ENCODE results near the gene CST1. TPM values are rescaled to one million over a fixed set of nuclear protein-coding genes. Genes with fewer than 3 reads are reported as not detected.
"Not testable (repeated sequence)": the region's sequence is repeated elsewhere in the genome, so short reads cannot be mapped to it uniquely, and the experiment has no call there.

The CST1 gene
- total RNA-seq, 1 donor, result not detected

GRCh38 chr20:23721962-23722361, 28.8 kb downstream of the CST1 start:
- DNase-seq (ENCODE audit: insufficient read length, low spot score, missing footprints), result no peak
- no peak overlapping the region for H3K4me3 ChIP-seq (ENCODE audit: insufficient read depth, low read length)
- H3K9me3 ChIP-seq (ENCODE audit: low read depth, low read length), result no peaks in the 10 kb centered on the region
- no peaks in the 10 kb centered on the region for H3K79me2 ChIP-seq (ENCODE audit: insufficient read depth, low read length)
- H3K4me1 ChIP-seq (ENCODE audit: insufficient read depth, low read length), result no peaks in the 10 kb centered on the region
- H3K27me3 ChIP-seq (ENCODE audit: insufficient read depth, low read length), result peaks cover 3% of the 10 kb centered on the region
- no peak for TF ChIP-seq CTCF (IDR thresholded peaks at IDR 0.05; ENCODE audit: extremely low read depth, low read depth, low read length)
- H3K36me3 ChIP-seq (ENCODE audit: insufficient read depth, low read length), result no peaks in the 10 kb centered on the region
- H2AFZ ChIP-seq (ENCODE audit: low read length), result no peak overlapping the region
- H4K20me1 ChIP-seq (ENCODE audit: insufficient read depth, low read length), result no peaks in the 10 kb centered on the region
- no peak overlapping the region for H3K27ac ChIP-seq (ENCODE audit: low read depth, low read length)
- no peak overlapping the region for H3K4me2 ChIP-seq (ENCODE audit: insufficient read depth, low read length)

GRCh38 chr20:23719351-23719750, 31.4 kb downstream of the CST1 start:
- not testable (repeated sequence) for H2AFZ ChIP-seq (ENCODE audit: low read length); H3K79me2 ChIP-seq (ENCODE audit: insufficient read depth, low read length); H3K27ac ChIP-seq (ENCODE audit: low read depth, low read length); H3K27me3 ChIP-seq (ENCODE audit: insufficient read depth, low read length); H3K4me2 ChIP-seq (ENCODE audit: insufficient read depth, low read length); DNase-seq (ENCODE audit: insufficient read length, low spot score, missing footprints); H3K36me3 ChIP-seq (ENCODE audit: insufficient read depth, low read length); H4K20me1 ChIP-seq (ENCODE audit: insufficient read depth, low read length); H3K4me3 ChIP-seq (ENCODE audit: insufficient read depth, low read length); H3K4me1 ChIP-seq (ENCODE audit: insufficient read depth, low read length); H3K9me3 ChIP-seq (ENCODE audit: low read depth, low read length)

- H3K27ac ChIP-seq (ENCODE audit: low read depth, low read length); DNase-seq (ENCODE audit: insufficient read length, low spot score, missing footprints); H3K4me2 ChIP-seq (ENCODE audit: insufficient read depth, low read length); H3K9me3 ChIP-seq (ENCODE audit: low read depth, low read length); H3K27me3 ChIP-seq (ENCODE audit: insufficient read depth, low read length); H3K79me2 ChIP-seq (ENCODE audit: insufficient read depth, low read length); H4K20me1 ChIP-seq (ENCODE audit: insufficient read depth, low read length); H3K4me3 ChIP-seq (ENCODE audit: insufficient read depth, low read length); H3K36me3 ChIP-seq (ENCODE audit: insufficient read depth, low read length); H3K4me1 ChIP-seq (ENCODE audit: insufficient read depth, low read length); H2AFZ ChIP-seq (ENCODE audit: low read length): not testable (repeated sequence)
Observed at GRCh38 chr20:23711778-23712177, 39.0 kb downstream of the CST1 start.

- TF ChIP-seq CTCF (IDR thresholded peaks at IDR 0.05; ENCODE audit: extremely low read depth, low read depth, low read length), result no peak
- H2AFZ ChIP-seq (ENCODE audit: low read length), result no peak overlapping the region
Observed at GRCh38 chr20:23710771-23711170, 40.0 kb downstream of the CST1 start.

GRCh38 chr20:23705895-23706294, 44.8 kb downstream of the CST1 start:
- DNase-seq (ENCODE audit: insufficient read length, low spot score, missing footprints), result no peak
- no peaks in the 10 kb centered on the region for H3K79me2 ChIP-seq (ENCODE audit: insufficient read depth, low read length)
- H3K4me3 ChIP-seq (ENCODE audit: insufficient read depth, low read length), result no peak overlapping the region
- H2AFZ ChIP-seq (ENCODE audit: low read length), result no peak overlapping the region
- no peaks in the 10 kb centered on the region for H3K4me1 ChIP-seq (ENCODE audit: insufficient read depth, low read length)
- H3K27me3 ChIP-seq (ENCODE audit: insufficient read depth, low read length), result no peaks in the 10 kb centered on the region
- H3K27ac ChIP-seq (ENCODE audit: low read depth, low read length), result no peak overlapping the region
- no peaks in the 10 kb centered on the region for H4K20me1 ChIP-seq (ENCODE audit: insufficient read depth, low read length)
- no peaks in the 10 kb centered on the region for H3K36me3 ChIP-seq (ENCODE audit: insufficient read depth, low read length)
- H3K9me3 ChIP-seq (ENCODE audit: low read depth, low read length), result no peaks in the 10 kb centered on the region
- no peak for TF ChIP-seq CTCF (IDR thresholded peaks at IDR 0.05; ENCODE audit: extremely low read depth, low read depth, low read length)
- no peak overlapping the region for H3K4me2 ChIP-seq (ENCODE audit: insufficient read depth, low read length)

More at GRCh38 chr20:23710771-23711170, 40.0 kb downstream of the CST1 start:
- Histone ChIP-seq H3K27ac (ENCODE audit: low read depth, low read length) (no peak overlapping the region), H3K9me3 (ENCODE audit: low read depth, low read length) (no peaks in the 10 kb centered on the region), H3K27me3 (ENCODE audit: insufficient read depth, low read length) (peaks cover 6% of the 10 kb centered on the region), H3K4me1 (ENCODE audit: insufficient read depth, low read length) (no peaks in the 10 kb centered on the region), H4K20me1 (ENCODE audit: insufficient read depth, low read length) (no peaks in the 10 kb centered on the region), H3K4me3 (ENCODE audit: insufficient read depth, low read length) (no peak overlapping the region), H3K4me2 (ENCODE audit: insufficient read depth, low read length) (no peak overlapping the region), H3K36me3 (ENCODE audit: insufficient read depth, low read length) (no peaks in the 10 kb centered on the region), H3K79me2 (ENCODE audit: insufficient read depth, low read length) (no peaks in the 10 kb centered on the region)
- DNase-seq (ENCODE audit: insufficient read length, low spot score, missing footprints), result no peak
